Astrocyte of the spinal cord (primary cell): ENCODE results near the gene XG.

Experiments used
- DNase-seq: peaks from one replicate; pipeline ENCODE4 v3.0.0; 2011; ENCODE audit warnings: low read depth, low spot score
- H3K4me3 ChIP-seq: 2 replicates; pipeline ENCODE4 v1.5.1; 2011; ENCODE audit warnings: low read depth, mild to moderate bottlenecking, low read length, moderate library complexity
- CTCF ChIP-seq: IDR thresholded peaks from 2 replicates; pipeline ENCODE4 v1.5.1; 2012; ENCODE audit warnings: low read depth, mild to moderate bottlenecking, low read length, inconsistent platforms
- in situ Hi-C: cut with HindIII; loops from 2 replicates; pipeline ENCODE4 v1.10.0; 2017; ENCODE audit warnings: low sequenced_read_pairs

Gene XG

GRCh38 chrX:2859197-2859797 lies 107.5 kb downstream of the XG start:
- TF ChIP-seq CTCF = no peak
- in situ Hi-C loops = no loop called here
- DNase-seq = no peak
- no peak overlapping the region for H3K4me3 ChIP-seq

- TF ChIP-seq CTCF = no peak
- DNase-seq = no peak
- in situ Hi-C loops = no loop called here
- H3K4me3 ChIP-seq = no peak overlapping the region
These were observed 110.6 kb downstream of the XG start for GRCh38 chrX:2862404-2862803.

- TF ChIP-seq CTCF = no peak
- in situ Hi-C loops = no loop called here
- H3K4me3 ChIP-seq = no peak overlapping the region
- DNase-seq = no peak
These were observed 111.8 kb downstream of the XG start for GRCh38 chrX:2863646-2864045.
